Transverse colon (tissue), 4 donors: ENCODE measurements around the gene SLC7A6OS. TPM values are rescaled to one million over a fixed set of nuclear protein-coding genes. Genes with fewer than 3 reads are reported as not detected.

Experiments
- DNase-seq: peaks from one replicate; pipeline ENCODE4 v3.0.0-alpha.2; 2019
- H3K27ac ChIP-seq, 4 donors: fragments of 200-600 bp; sonication (generic); 2 replicates each; pipeline ENCODE4 v1.5.1; 2016 to 2018; ENCODE audit warnings: inconsistent platforms in 4 of 4
- H3K27me3 ChIP-seq: fragments of 200-600 bp; sonication (generic); 2 replicates; pipeline ENCODE4 v1.5.1; 2017; ENCODE audit warnings: inconsistent platforms
- H3K36me3 ChIP-seq, 4 donors: fragments of 200-600 bp; sonication (generic); 2 replicates each; pipeline ENCODE4 v1.5.1; 2017 to 2019; ENCODE audit warnings: inconsistent platforms in 4 of 4
- H3K4me1 ChIP-seq, 4 donors: fragments of 200-600 bp; sonication (generic); 2 replicates each; pipeline ENCODE4 v1.5.1; 2017 to 2020; ENCODE audit warnings: inconsistent platforms in 4 of 4
- H3K4me3 ChIP-seq, 4 donors: fragments of 200-600 bp; sonication (generic); 1 replicate in 1 of 4; 2 replicates in 3 of 4; pipeline versions ENCODE4 v1.5.1 to v1.6.1; 2017 to 2019; ENCODE audit warnings: inconsistent platforms in 4 of 4
- H3K9me3 ChIP-seq, 2 donors: fragments of 200-600 bp; sonication (generic); 2 replicates each; pipeline ENCODE4 v1.5.1; 2017 to 2019; ENCODE audit warnings: inconsistent platforms in 2 of 2
- CTCF ChIP-seq, 5 experiments: fragments of 200-600 bp in 3 of 5; fragments of 450-650 bp in 2 of 5; sonication (generic) in 3 of 5; IDR thresholded peaks; 1 replicate in 2 of 5; 2 replicates in 3 of 5; pipeline ENCODE4 v1.5.1; 2016 to 2017; ENCODE audit warnings: antibody characterized with exemption in 5 of 5, inconsistent platforms in 3 of 5, mild to moderate bottlenecking in 2 of 5, moderate library complexity in 1 of 5
- EP300 ChIP-seq: sonication (generic); formaldehyde crosslinking; IDR thresholded peaks from one replicate; pipeline ENCODE4 v1.6.1; 2017; ENCODE audit warnings: antibody characterized with exemption, low read depth
- POLR2A ChIP-seq: fragments of 450-650 bp; IDR thresholded peaks from one replicate; pipeline ENCODE4 v1.6.1; 2016; ENCODE audit warnings: antibody characterized with exemption, mild to moderate bottlenecking, moderate library complexity
- POLR2AphosphoS5 ChIP-seq, 3 donors: sonication (generic); formaldehyde crosslinking; IDR thresholded peaks; one replicate each; pipeline ENCODE4 v1.6.1; 2016; ENCODE audit warnings: antibody characterized with exemption in 3 of 3
- WGBS, 2 donors: methylation state at CpG; one replicate each; pipeline ENCODE4 v1.1.5; 2018; ENCODE audit warnings: low coverage in 1 of 2; 5-methylcytosine and 5-hydroxymethylcytosine counted together
- in situ Hi-C, 4 donors: fragments of 200-750 bp; cut with MboI; loops; one replicate each; pipeline versions ENCODE4 v1.15.0 to v1.15.1; 2017; ENCODE audit warnings: low sequenced_read_pairs in 3 of 4, low pct_ligation_motif_present in 1 of 4, low pct_unique_long_range_greater_than_20kb in 1 of 4
- intact Hi-C: fragments of 100-400 bp; cut with DNase I; formaldehyde crosslinking; loops from one replicate; pipeline ENCODE4 v1.15.1; 2023; ENCODE audit warnings: low total_unique reads
- total RNA-seq, 4 donors: library from RNA; depleted of rRNA; stranded (reverse); fragments of >200 nt; gene quantifications; one replicate each; pipeline ENCODE4 v1.1.0, GENCODE V29; 2016

SLC7A6OS gene
- total RNA-seq, 4 donors from 2014 or later = 7.8 to 49.0 (median 15.3) TPM

GRCh38 chr16:68270353-68270752 is 40.4 kb downstream of the SLC7A6OS start:
- in situ Hi-C loops (no loop called here), intact Hi-C loops (no loop called here)
- no peaks in the 10 kb centered on the region for H3K9me3 ChIP-seq
- H3K4me1 ChIP-seq = peaks cover 13 to 61% (median 37%) of the 10 kb centered on the region in 4 donors
- WGBS, 2 donors = 45% methylated on average over 1 of the region's 1 CpG; no CpG with 5 or more reads in 1 of the 2 donors
- H3K27me3 ChIP-seq = no peaks in the 10 kb centered on the region
- no peak overlapping the region for H3K27ac ChIP-seq
- H3K36me3 ChIP-seq = no peaks in the 10 kb centered on the region
- TF ChIP-seq POLR2A (no peak), CTCF (IDR thresholded peaks at IDR 0.05) (no peak), POLR2AphosphoS5 (IDR thresholded peaks at IDR 0.05) (no peak), EP300 (no peak)
- no peak overlapping the region for H3K4me3 ChIP-seq
- DNase-seq = no peak

- TF ChIP-seq POLR2A (no peak), POLR2AphosphoS5 (IDR thresholded peaks at IDR 0.05) (no peak), EP300 (no peak)
- Histone ChIP-seq H3K36me3 (no peaks in the 10 kb centered on the region), H3K4me1 (peaks cover 13 to 66% (median 39%) of the 10 kb centered on the region in 4 donors), H3K4me3 (no peak overlapping the region), H3K27me3 (no peaks in the 10 kb centered on the region), H3K9me3 (no peaks in the 10 kb centered on the region), H3K27ac (no peak overlapping the region)
- in situ Hi-C loops (no loop called here), intact Hi-C loops (no loop called here)
- DNase-seq = no peak
- WGBS, 2 donors = 93% methylated on average over 4 of the region's 4 CpGs; no CpG with 5 or more reads in 1 of the 2 donors
Observed at GRCh38 chr16:68269793-68270192, 41.0 kb downstream of the SLC7A6OS start.

DNA sequence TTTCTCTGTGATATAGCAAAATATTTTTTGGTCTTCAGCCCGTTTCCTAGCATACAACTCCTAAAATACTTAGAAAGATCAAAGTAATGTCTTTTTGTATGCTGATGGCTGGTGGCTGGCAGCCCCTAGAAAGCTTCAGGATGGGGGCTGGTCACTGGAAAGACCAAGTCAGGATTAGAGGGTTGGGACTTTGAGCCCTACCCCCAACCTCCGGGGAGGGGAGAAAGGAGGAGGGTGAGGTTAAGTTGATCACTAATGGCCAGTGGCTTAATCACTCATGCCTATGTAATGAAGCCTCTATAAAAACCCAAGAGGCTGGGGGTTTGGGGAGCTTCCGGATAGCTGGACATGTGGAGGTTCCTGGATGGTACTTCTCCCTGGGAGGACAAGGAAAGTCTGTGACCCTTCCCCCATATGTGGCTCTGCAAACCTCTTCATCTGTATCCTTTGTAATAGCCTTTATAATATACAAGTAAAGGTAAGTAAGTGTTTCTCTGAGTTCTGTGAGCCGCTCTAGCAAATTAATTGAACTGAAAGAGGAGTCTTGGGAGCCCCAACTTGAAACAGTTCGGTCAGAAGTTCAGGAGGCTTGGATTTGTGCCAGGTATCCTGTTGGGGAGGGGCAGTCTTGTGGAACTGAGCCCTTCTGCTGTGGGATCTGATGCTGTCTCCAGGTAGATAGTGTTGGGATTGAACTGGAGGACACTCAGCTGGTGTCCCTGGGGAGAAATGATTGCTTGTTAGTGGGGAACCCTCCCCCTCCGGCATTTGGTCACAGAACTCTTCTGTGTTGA is 42.9 kb downstream of the SLC7A6OS start:
- no peaks in the 10 kb centered on the region for H3K36me3 ChIP-seq
- peaks cover 13 to 69% (median 43%) of the 10 kb centered on the region in 4 donors for H3K4me1 ChIP-seq
- H3K27ac ChIP-seq = peak overlapping the region in 3 of 4 donors; percentile 9 to 47 (median 39)
- DNase-seq = no peak
- TF ChIP-seq POLR2AphosphoS5 (IDR thresholded peaks at IDR 0.05) (no peak), CTCF (IDR thresholded peaks at IDR 0.05) (no peak), EP300 (no peak), POLR2A (no peak)
- H3K9me3 ChIP-seq = no peaks in the 10 kb centered on the region
- intact Hi-C loops = no loop called here
- H3K27me3 ChIP-seq = no peaks in the 10 kb centered on the region
- no peak overlapping the region for H3K4me3 ChIP-seq
- 43 to 48% methylated on average over 4 to 6 of the region's 6 CpGs for WGBS, 2 donors
- in situ Hi-C loops = no loop called here

DNA sequence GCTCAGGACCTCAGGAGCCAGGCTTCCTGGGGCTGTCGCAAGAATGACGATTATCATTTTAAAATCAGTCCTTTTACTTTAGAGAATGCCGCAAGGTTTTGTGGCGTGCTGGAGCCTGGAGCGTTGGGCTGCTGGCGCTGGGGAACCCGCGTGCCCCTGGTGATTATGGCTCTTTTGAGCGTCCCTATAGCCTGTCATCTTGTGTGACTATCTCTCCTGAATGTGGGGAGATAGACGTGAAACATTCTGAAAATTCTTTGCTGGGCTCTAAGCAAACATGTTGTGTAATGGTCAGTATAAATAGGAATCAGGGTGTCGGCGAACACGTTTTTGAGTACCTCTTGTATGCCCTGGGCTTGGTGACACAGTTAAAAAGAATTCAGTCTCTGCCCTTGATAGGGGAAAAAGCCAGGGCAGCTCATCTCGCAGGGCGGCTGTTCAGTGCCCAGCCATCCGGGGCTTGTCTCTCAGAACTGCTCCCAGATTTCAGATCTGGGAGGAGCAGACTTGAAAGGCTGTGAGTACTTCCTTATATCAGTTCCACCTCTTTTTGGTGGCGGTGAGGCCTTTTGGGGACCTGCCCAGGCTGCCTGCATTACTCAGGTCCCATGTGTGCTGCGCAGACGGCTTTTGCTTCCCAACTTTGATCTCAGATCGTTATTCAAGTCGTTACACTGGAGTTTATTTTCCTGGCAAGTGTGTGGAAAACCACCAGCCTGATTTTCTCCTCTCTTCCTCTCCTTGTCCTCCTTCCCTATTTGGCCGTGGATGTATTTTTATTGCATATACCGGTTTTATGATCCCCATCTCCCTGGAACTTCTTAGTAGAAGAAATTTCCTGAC is 45.4 kb downstream of the SLC7A6OS start:
- DNase-seq = peak; percentile 76
- H3K4me3 ChIP-seq = peak overlapping the region; percentile 55 to 84 (median 74)
- H3K4me1 ChIP-seq = peaks cover 13 to 61% (median 35%) of the 10 kb centered on the region in 4 donors
- intact Hi-C loops = no loop called here
- TF ChIP-seq EP300 (no peak), POLR2AphosphoS5 (IDR thresholded peaks at IDR 0.05) (peak; percentile 50 to 73 (median 70)), CTCF (IDR thresholded peaks at IDR 0.05) (no peak), POLR2A (peak; percentile 46)
- 2 to 16% methylated on average over 4 to 21 of the region's 23 CpGs for WGBS, 2 donors
- peak overlapping the region; percentile 94 to 98 (median 97) for H3K27ac ChIP-seq
- H3K9me3 ChIP-seq = no peaks in the 10 kb centered on the region
- no peaks in the 10 kb centered on the region for H3K36me3 ChIP-seq
- H3K27me3 ChIP-seq = no peaks in the 10 kb centered on the region
- in situ Hi-C loops = no loop called here
